ENCODE data around the gene ANKRD35. TPM values are rescaled to one million over a fixed set of nuclear protein-coding genes. Genes with fewer than 3 reads are reported as not detected.

The ANKRD35 gene
- total and polyA plus RNA-seq, 4 donors = 2.0 to 3.7 (median 2.8) TPM

Small RNAs within 50 kb of the gene (small RNA-seq; reads per million reads assigned to genes)
- not detected for gene MIR6736 (ENCODE audit: low replicate concordance)

Other genes starting within 250 kb of the ANKRD35 start
- gene PDZK1, start 178.5 kb downstream of the ANKRD35 start, total RNA-seq = under 1 TPM; 0.25 to 0.57 TPM
- gene PDZK1, start 178.5 kb downstream of the ANKRD35 start, polyA plus RNA-seq = under 1 TPM; 0.14 to 0.28 TPM
- gene CD160, start 166.4 kb downstream of the ANKRD35 start, total RNA-seq = under 1 TPM; 0.21 to 0.63 TPM
- under 1 TPM; 0.41 to 0.62 TPM for gene CD160, start 166.4 kb downstream of the ANKRD35 start, polyA plus RNA-seq
- 10 to 100 TPM; 14.7 to 21.6 TPM for gene RNF115, start 61.8 kb downstream of the ANKRD35 start, total RNA-seq
- gene RNF115, start 61.8 kb downstream of the ANKRD35 start, polyA plus RNA-seq = 1 to 10 TPM; 4.4 to 8.3 TPM
- gene POLR3C, start 61.7 kb downstream of the ANKRD35 start, total RNA-seq = 10 to 100 TPM; 25.0 to 26.3 TPM
- 10 to 100 TPM; 14.1 to 17.2 TPM for gene POLR3C, start 61.7 kb downstream of the ANKRD35 start, polyA plus RNA-seq
- gene NUDT17, start 40.2 kb downstream of the ANKRD35 start, total RNA-seq = 1 to 10 TPM; 3.9 to 6.2 TPM
- 1 to 10 TPM; 1.6 to 3.1 TPM for gene NUDT17, start 40.2 kb downstream of the ANKRD35 start, polyA plus RNA-seq
- 10 to 100 TPM; 23.5 to 54.9 TPM for gene PIAS3, start 26.8 kb downstream of the ANKRD35 start, total RNA-seq
- 10 to 100 TPM; 26.4 to 32.1 TPM for gene PIAS3, start 26.8 kb downstream of the ANKRD35 start, polyA plus RNA-seq
- 10 to 100 TPM in 1 of 2 donors, 1 to 10 TPM in 1; 5.2 to 23.3 TPM for gene ITGA10, start 24.2 kb upstream of the ANKRD35 start, total RNA-seq
- 10 to 100 TPM in 1 of 2 donors, 1 to 10 TPM in 1; 6.7 to 15.7 TPM for gene ITGA10, start 24.2 kb upstream of the ANKRD35 start, polyA plus RNA-seq
- 10 to 100 TPM; 24.6 to 28.6 TPM for gene PEX11B, start 32.9 kb upstream of the ANKRD35 start, total RNA-seq
- gene PEX11B, start 32.9 kb upstream of the ANKRD35 start, polyA plus RNA-seq = 10 to 100 TPM; 25.0 to 29.6 TPM
- 100 to 1,000 TPM; 106 to 128 TPM for gene RBM8A, start 41.6 kb upstream of the ANKRD35 start, total RNA-seq
- 100 to 1,000 TPM; 121 to 152 TPM for gene RBM8A, start 41.6 kb upstream of the ANKRD35 start, polyA plus RNA-seq
- 10 to 100 TPM; 29.7 to 30.9 TPM for gene LIX1L, start 72.2 kb upstream of the ANKRD35 start, total RNA-seq
- gene LIX1L, start 72.2 kb upstream of the ANKRD35 start, polyA plus RNA-seq = 1 to 10 TPM; 7.0 to 8.0 TPM
- 1 to 10 TPM in 1 of 2 donors, under 1 TPM in 1; 0.06 to 1.0 TPM for gene ANKRD34A, start 78.7 kb upstream of the ANKRD35 start, total RNA-seq
- gene ANKRD34A, start 78.7 kb upstream of the ANKRD35 start, polyA plus RNA-seq = under 1 TPM; 0.45 to 0.47 TPM
- gene POLR3GL, start 78.8 kb upstream of the ANKRD35 start, total RNA-seq = 10 to 100 TPM in 1 of 2 donors, 1 to 10 TPM in 1; 9.4 to 21.3 TPM
- 10 to 100 TPM; 33.4 to 34.3 TPM for gene POLR3GL, start 78.8 kb upstream of the ANKRD35 start, polyA plus RNA-seq
- 1,000 to 10,000 TPM in 1 of 2 donors, 100 to 1,000 TPM in 1; 556 to 1,810 TPM for gene TXNIP, start 110.7 kb upstream of the ANKRD35 start, total RNA-seq
- gene TXNIP, start 110.7 kb upstream of the ANKRD35 start, polyA plus RNA-seq = 100 to 1,000 TPM; 178 to 850 TPM
- gene HJV, start 135.9 kb upstream of the ANKRD35 start, total RNA-seq = not detected
- gene HJV, start 135.9 kb upstream of the ANKRD35 start, polyA plus RNA-seq = not detected